Activated B cell treated with CpG ODN at 0.5 μM for 24 hours (primary cell): ENCODE measurements around the gene GREB1L. TPM values are rescaled to one million over a fixed set of nuclear protein-coding genes. Genes with fewer than 3 reads are reported as not detected.

Source experiments
- ATAC-seq: fragments of 200-7000 bp; cut with Tn5 transposase; one replicate; pipeline ENCODE4 v1.10.0; 2021; ENCODE audit warnings: low read depth, mild to moderate bottlenecking, moderate library complexity
- CTCF ChIA-PET: fragments of 350-600 bp; sonication (Branson Sonifier 250); formaldehyde crosslinking; loops from one replicate; lab custom pipeline; 2021; ENCODE audit warnings: antibody characterized with exemption; lab: Charles Lee
- POLR2A ChIA-PET: fragments of 350-600 bp; sonication (Branson Sonifier 250); formaldehyde crosslinking; loops from one replicate; lab custom pipeline; 2021; ENCODE audit warnings: antibody characterized with exemption; lab: Charles Lee
- DNase-seq: peaks from one replicate; pipeline ENCODE4 v3.0.0; 2022
- H3K27ac Mint-ChIP-seq: one replicate; pipeline ENCODE4 v1.8.0; 2020; ENCODE audit warnings: mixed read lengths
- H3K27me3 Mint-ChIP-seq: one replicate; pipeline ENCODE4 v1.8.0; 2021; ENCODE audit warnings: mixed read lengths
- H3K36me3 Mint-ChIP-seq: one replicate; pipeline ENCODE4 v1.8.0; 2021; ENCODE audit warnings: low read depth, mixed read lengths
- H3K4me1 Mint-ChIP-seq: one replicate; pipeline ENCODE4 v1.8.0; 2021; ENCODE audit warnings: mixed read lengths
- H3K4me3 Mint-ChIP-seq: one replicate; pipeline ENCODE4 v1.8.0; 2020; ENCODE audit warnings: mild to moderate bottlenecking, mixed read lengths
- H3K9me3 Mint-ChIP-seq: one replicate; pipeline ENCODE4 v1.8.0; 2020; ENCODE audit warnings: mixed read lengths
- intact Hi-C: fragments of 100-400 bp; cut with micrococcal nuclease; formaldehyde crosslinking; loops from one replicate; pipeline ENCODE4 v1.15.1; 2024
- total RNA-seq: library from RNA; stranded (reverse); gene quantifications from 2 replicates; pipeline ENCODE4 v1.2.3, GENCODE V29; 2022
- TF ChIP-seq, protein P1 (sequence below): fragments of 200-600 bp; IDR thresholded peaks from one replicate; pipeline ENCODE4 v1.8.0; 2022; ENCODE audit warnings: antibody characterized with exemption, mild to moderate bottlenecking

Gene GREB1L
- total RNA-seq, 1 donor from 2014 or later: not detected

DNA sequence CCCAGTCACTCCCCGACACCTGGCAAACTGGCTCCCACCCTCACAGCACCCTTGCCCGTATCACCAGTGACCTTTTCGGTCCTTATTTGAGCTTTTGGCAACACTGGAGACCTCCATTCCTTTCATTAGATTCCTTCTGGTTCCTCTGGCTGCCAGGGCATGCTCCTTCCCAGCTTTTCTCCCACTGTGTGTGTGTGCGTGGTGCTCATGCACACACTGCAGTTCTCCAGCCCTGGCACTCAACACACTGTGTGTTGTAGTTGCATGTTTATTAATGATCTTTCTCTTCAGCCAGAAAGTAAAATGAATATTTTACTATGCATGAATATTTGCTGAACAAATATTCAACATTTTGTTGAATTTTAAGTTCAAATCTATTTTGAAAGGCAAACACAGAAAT is 219.4 kb downstream of the GREB1L start:
- TF ChIP-seq, protein P1, sequence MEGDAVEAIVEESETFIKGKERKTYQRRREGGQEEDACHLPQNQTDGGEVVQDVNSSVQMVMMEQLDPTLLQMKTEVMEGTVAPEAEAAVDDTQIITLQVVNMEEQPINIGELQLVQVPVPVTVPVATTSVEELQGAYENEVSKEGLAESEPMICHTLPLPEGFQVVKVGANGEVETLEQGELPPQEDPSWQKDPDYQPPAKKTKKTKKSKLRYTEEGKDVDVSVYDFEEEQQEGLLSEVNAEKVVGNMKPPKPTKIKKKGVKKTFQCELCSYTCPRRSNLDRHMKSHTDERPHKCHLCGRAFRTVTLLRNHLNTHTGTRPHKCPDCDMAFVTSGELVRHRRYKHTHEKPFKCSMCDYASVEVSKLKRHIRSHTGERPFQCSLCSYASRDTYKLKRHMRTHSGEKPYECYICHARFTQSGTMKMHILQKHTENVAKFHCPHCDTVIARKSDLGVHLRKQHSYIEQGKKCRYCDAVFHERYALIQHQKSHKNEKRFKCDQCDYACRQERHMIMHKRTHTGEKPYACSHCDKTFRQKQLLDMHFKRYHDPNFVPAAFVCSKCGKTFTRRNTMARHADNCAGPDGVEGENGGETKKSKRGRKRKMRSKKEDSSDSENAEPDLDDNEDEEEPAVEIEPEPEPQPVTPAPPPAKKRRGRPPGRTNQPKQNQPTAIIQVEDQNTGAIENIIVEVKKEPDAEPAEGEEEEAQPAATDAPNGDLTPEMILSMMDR: no peak
- Mint-ChIP-seq H3K27ac (no peak overlapping the region), H3K4me3 (no peak overlapping the region), H3K27me3 (peaks cover 10% of the 10 kb centered on the region), H3K9me3 (no peaks in the 10 kb centered on the region), H3K36me3 (no peaks in the 10 kb centered on the region), H3K4me1 (no peaks in the 10 kb centered on the region)
- no peak for ATAC-seq
- POLR2A ChIA-PET: no interaction called here
- CTCF ChIA-PET: no interaction called here
- intact Hi-C loops: no loop called here
- no peak for DNase-seq

DNA sequence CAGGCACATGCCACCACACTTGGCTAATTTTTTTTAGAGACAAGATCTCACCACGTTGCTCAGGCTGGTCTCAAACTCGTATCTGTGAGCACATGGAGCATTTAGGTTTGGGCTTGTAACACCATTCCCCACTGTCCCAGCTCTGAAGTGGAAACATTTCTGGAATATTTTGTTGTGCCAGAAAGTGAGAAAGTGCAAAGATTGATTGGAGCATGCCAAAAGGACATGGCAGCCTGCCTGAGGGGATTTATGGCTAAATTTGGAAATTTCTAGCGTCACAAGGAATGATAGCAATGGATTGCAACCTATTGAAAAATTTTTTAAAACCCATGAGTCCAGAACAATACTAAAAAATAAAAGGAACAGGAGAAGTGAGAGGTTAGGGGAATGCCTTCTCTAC is 221.7 kb downstream of the GREB1L start:
- Mint-ChIP-seq H3K9me3 (no peaks in the 10 kb centered on the region), H3K27ac (no peak overlapping the region), H3K4me1 (no peaks in the 10 kb centered on the region), H3K36me3 (no peaks in the 10 kb centered on the region), H3K27me3 (peaks cover 12% of the 10 kb centered on the region), H3K4me3 (no peak overlapping the region)
- POLR2A ChIA-PET: no interaction called here
- DNase-seq (no peak), ATAC-seq (no peak)
- TF ChIP-seq, protein P1: no peak
- CTCF ChIA-PET: no interaction called here
- intact Hi-C loops: no loop called here

DNA sequence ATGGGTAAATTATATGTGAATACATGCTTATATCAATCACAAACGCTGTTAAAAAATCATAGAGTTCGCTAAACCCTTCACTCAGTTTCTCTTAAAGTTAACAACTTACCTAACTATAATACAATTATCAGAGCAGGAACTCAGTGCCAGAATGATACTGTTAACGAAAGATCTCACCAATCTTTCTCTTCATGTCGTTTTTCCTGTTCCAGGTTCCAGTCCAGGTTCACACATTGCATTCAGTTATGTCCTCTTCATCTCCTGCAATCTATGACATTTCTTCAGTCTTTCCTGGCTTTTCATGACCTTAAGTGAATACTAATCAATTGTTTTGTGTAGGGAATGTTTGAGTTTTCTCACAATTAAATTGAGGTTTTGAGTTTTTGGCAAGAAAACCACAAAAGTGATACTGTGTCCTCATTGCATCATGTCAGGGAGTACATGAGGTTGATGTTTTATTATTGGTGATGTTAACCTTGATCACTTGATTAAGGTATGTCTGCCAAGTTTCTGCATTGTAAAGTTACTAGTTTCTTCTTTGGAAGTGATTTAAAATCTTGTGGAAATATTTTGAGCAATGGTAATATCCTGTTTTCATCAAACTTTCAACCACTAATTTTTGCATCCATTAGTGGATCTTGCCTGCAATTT is 226.6 kb downstream of the GREB1L start:
- Mint-ChIP-seq H3K27ac (no peak overlapping the region), H3K4me1 (no peaks in the 10 kb centered on the region), H3K36me3 (no peaks in the 10 kb centered on the region), H3K4me3 (no peak overlapping the region), H3K27me3 (peaks cover 10% of the 10 kb centered on the region), H3K9me3 (no peaks in the 10 kb centered on the region)
- intact Hi-C loops: no loop called here
- CTCF ChIA-PET: no interaction called here
- DNase-seq (no peak), ATAC-seq (no peak)
- POLR2A ChIA-PET: no interaction called here
- TF ChIP-seq, protein P1: no peak

DNA sequence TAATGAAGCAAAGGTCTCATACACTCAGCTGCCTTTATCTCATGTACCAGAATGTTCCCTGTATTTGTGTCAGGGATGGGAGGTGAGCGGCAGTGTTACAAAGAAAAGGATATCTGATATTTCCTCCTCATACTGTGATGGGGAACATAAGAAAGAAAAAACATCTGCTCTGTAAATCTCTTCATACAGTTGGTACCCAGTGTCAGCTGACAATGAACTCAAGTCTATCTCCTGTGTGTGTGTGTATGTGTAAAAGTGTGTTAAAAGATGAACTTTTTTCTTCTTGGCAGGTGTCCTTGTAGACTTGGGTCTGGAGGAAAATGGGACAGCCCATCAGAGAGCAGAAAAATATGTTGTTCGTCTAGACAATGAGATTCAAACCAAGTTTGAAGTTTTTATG is 230.7 kb downstream of the GREB1L start:
- Mint-ChIP-seq H3K27ac (no peak overlapping the region), H3K4me1 (no peaks in the 10 kb centered on the region), H3K27me3 (peaks cover 7% of the 10 kb centered on the region), H3K4me3 (no peak overlapping the region), H3K9me3 (no peaks in the 10 kb centered on the region), H3K36me3 (no peaks in the 10 kb centered on the region)
- ATAC-seq (no peak), DNase-seq (no peak)
- POLR2A ChIA-PET: no interaction called here
- CTCF ChIA-PET: no interaction called here
- intact Hi-C loops: no loop called here
- TF ChIP-seq, protein P1: no peak

DNA sequence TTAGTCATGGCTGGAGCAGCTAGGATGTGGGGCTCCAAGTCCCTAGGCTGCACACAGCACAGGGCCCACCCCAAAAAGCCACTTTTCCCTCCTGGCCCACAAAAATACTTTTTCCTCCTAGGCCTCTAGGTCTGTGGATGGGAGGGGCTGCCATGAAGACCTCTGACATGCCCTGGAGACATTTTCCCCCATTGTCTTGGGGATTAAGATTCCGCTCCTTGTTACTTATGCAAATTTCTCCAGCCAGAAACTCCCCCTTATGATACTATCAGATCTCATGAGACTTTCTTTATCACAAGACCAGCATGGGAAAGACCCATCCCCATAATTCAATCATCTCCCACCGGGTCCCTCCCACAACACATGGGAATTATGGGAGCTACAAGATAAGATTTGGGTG is 232.6 kb downstream of the GREB1L start:
- ChIA-PET POLR2A (no interaction called here), CTCF (no interaction called here)
- Mint-ChIP-seq H3K27ac (no peak overlapping the region), H3K9me3 (no peaks in the 10 kb centered on the region), H3K4me1 (no peaks in the 10 kb centered on the region), H3K27me3 (peaks cover 6% of the 10 kb centered on the region), H3K4me3 (no peak overlapping the region), H3K36me3 (no peaks in the 10 kb centered on the region)
- no peak for ATAC-seq
- intact Hi-C loops: no loop called here
- TF ChIP-seq, protein P1: no peak
- DNase-seq: no peak
